CD14-positive monocyte (primary cell): ENCODE results near the gene HOXD10. TPM values are rescaled to one million over a fixed set of nuclear protein-coding genes. Genes with fewer than 3 reads are reported as not detected.

ENCODE experiments used
- DNase-seq, 3 donors: peaks; one replicate each; pipeline ENCODE4 v3.0.0-alpha.2; 2011 to 2022
- H2AFZ ChIP-seq: 2 replicates; pipeline ENCODE4 v1.6.0; 2012; ENCODE audit warnings: mild to moderate bottlenecking, low read depth, low read length, inconsistent platforms; ENCODE audit not compliant: insufficient read depth, poor library complexity, severe bottlenecking
- H3K27ac ChIP-seq, 2 donors: 1 replicate in 1 of 2; 2 replicates in 1 of 2; pipeline ENCODE4 v1.5.1; 2012 to 2013; ENCODE audit warnings: low read length in 2 of 2, control low read depth in 1 of 2, inconsistent platforms in 1 of 2, low read depth in 1 of 2, mild to moderate bottlenecking in 1 of 2
- H3K27me3 ChIP-seq, 2 donors: one replicate each; pipeline versions ENCODE4 v1.6.0 to v1.6.1; 2011 to 2013; ENCODE audit warnings: low read length in 2 of 2; ENCODE audit not compliant: control insufficient read depth in 2 of 2, insufficient read depth in 2 of 2
- H3K36me3 ChIP-seq, 2 donors: replicated peaks in 1 of 2; 1 replicate in 1 of 2; 2 replicates in 1 of 2; pipeline versions ENCODE4 v1.5.1 to v1.6.1; 2012 to 2013; ENCODE audit warnings: low read length in 2 of 2, control low read depth in 1 of 2, inconsistent platforms in 1 of 2, mild to moderate bottlenecking in 1 of 2; ENCODE audit not compliant: insufficient read depth in 2 of 2, control insufficient read depth in 1 of 2
- H3K4me1 ChIP-seq, 2 donors: 1 replicate in 1 of 2; 2 replicates in 1 of 2; pipeline versions ENCODE4 v1.5.1 to v1.6.1; 2012 to 2013; ENCODE audit warnings: low read length in 2 of 2, control low read depth in 1 of 2, inconsistent platforms in 1 of 2, mild to moderate bottlenecking in 1 of 2, moderate library complexity in 1 of 2; ENCODE audit not compliant: insufficient read depth in 2 of 2, control insufficient read depth in 1 of 2
- H3K4me2 ChIP-seq: replicated peaks from 2 replicates; pipeline ENCODE3; 2012; ENCODE audit warnings: low read length, moderate library complexity, mild to moderate bottlenecking; ENCODE audit not compliant: poor library complexity, severe bottlenecking; ENCODE audit errors: extremely low read depth
- H3K4me3 ChIP-seq, 3 experiments: fragments of 200-600 bp in 1 of 3; sonication (generic) in 1 of 3; replicated peaks in 1 of 3; 1 replicate in 2 of 3; 2 replicates in 1 of 3; pipeline ENCODE4 v1.5.1; 2011 to 2013; ENCODE audit warnings: low read length in 3 of 3, mild to moderate bottlenecking in 3 of 3, control low read depth in 2 of 3, low read depth in 2 of 3, inconsistent platforms in 1 of 3, moderate library complexity in 1 of 3
- H3K79me2 ChIP-seq: 2 replicates; pipeline ENCODE4 v1.6.0; 2012; ENCODE audit warnings: mild to moderate bottlenecking, control low read depth, inconsistent platforms, low read length, moderate library complexity; ENCODE audit not compliant: insufficient read depth
- H3K9ac ChIP-seq: 2 replicates; pipeline ENCODE4 v1.6.0; 2017; ENCODE audit warnings: low read length, mild to moderate bottlenecking; ENCODE audit not compliant: insufficient read depth, poor library complexity, severe bottlenecking
- H3K9me3 ChIP-seq, 2 donors: replicated peaks in 1 of 2; 1 replicate in 1 of 2; 2 replicates in 1 of 2; pipeline versions ENCODE4 v1.5.1 to v1.6.1; 2012 to 2013; ENCODE audit warnings: low read length in 2 of 2, control low read depth in 1 of 2; ENCODE audit not compliant: control insufficient read depth in 1 of 2, insufficient read depth in 1 of 2
- H4K20me1 ChIP-seq: 2 replicates; pipeline ENCODE4 v1.6.0; 2012; ENCODE audit warnings: mild to moderate bottlenecking, low read length, control low read depth, moderate library complexity; ENCODE audit not compliant: insufficient read depth
- H3K27ac Mint-ChIP-seq, 7 donors: one replicate each; pipeline ENCODE4 v1.8.0; 2020; ENCODE audit warnings: mild to moderate bottlenecking in 7 of 7, mixed read lengths in 7 of 7, moderate library complexity in 6 of 7, inconsistent platforms in 2 of 7
- H3K27me3 Mint-ChIP-seq, 3 donors: one replicate each; pipeline ENCODE4 v1.8.0; 2021 to 2022; ENCODE audit warnings: low read depth in 3 of 3, mild to moderate bottlenecking in 3 of 3, mixed read lengths in 3 of 3, moderate library complexity in 3 of 3, inconsistent platforms in 1 of 3
- H3K36me3 Mint-ChIP-seq, 2 donors: one replicate each; pipeline ENCODE4 v1.8.0; 2020; ENCODE audit warnings: mixed read lengths in 2 of 2, inconsistent platforms in 1 of 2, mild to moderate bottlenecking in 1 of 2
- H3K4me1 Mint-ChIP-seq: one replicate; pipeline ENCODE4 v1.8.0; 2020; ENCODE audit warnings: mild to moderate bottlenecking, mixed read lengths
- H3K4me3 Mint-ChIP-seq, 2 donors: one replicate each; pipeline ENCODE4 v1.8.0; 2020; ENCODE audit warnings: mild to moderate bottlenecking in 2 of 2, mixed read lengths in 2 of 2, moderate library complexity in 1 of 2
- H3K9me3 Mint-ChIP-seq, 7 donors: one replicate each; pipeline ENCODE4 v1.8.0; 2020 to 2022; ENCODE audit warnings: mixed read lengths in 7 of 7, mild to moderate bottlenecking in 6 of 7, moderate library complexity in 6 of 7, inconsistent platforms in 2 of 7
- CTCF ChIP-seq: fragments of 200-600 bp; IDR thresholded peaks from one replicate; pipeline ENCODE4 v1.8.0; 2022; ENCODE audit warnings: antibody characterized with exemption, mild to moderate bottlenecking
- whole genome bisulfite sequencing: methylation state at CpG from one replicate; pipeline ENCODE4 v1.1.5; 2013; ENCODE audit warnings: missing lambda C conversion rate; ENCODE audit not compliant: insufficient coverage; 5-methylcytosine and 5-hydroxymethylcytosine counted together
- intact Hi-C, 2 donors: fragments of 100-400 bp; cut with micrococcal nuclease; formaldehyde crosslinking; loops; one replicate each; pipeline versions ENCODE4 v1.15.0 to v1.15.1; 2023
- polyA plus RNA-seq, 3 donors: library from polyadenylated mRNA; depleted of rRNA in 1 of 3; unstranded in 2 of 3; stranded (reverse) in 1 of 3; fragments of 300-500 nt in 2 of 3; fragments of >200 nt in 1 of 3; fragmentation: Illumina TruSeq in 2 of 3; gene quantifications; 1 replicate in 2 of 3; 2 replicates in 1 of 3; pipeline ENCODE4 v1.2.3, GENCODE V29; 2012 to 2021

HOXD10 gene
- polyA plus RNA-seq, 3 donors, result not detected

GRCh38 chr2:176161825-176162626 lies 45.4 kb downstream of the HOXD10 start:
- H3K36me3 Mint-ChIP-seq, result peaks cover 0 to 8% of the 10 kb centered on the region in 2 donors
- H3K9me3 Mint-ChIP-seq, result peaks cover 0 to 60% (median 27%) of the 10 kb centered on the region in 7 donors
- no peak overlapping the region for H3K4me3 ChIP-seq
- no peaks in the 10 kb centered on the region for H4K20me1 ChIP-seq
- H3K27me3 ChIP-seq, result peaks cover 86 to 100% of the 10 kb centered on the region in 2 donors
- WGBS, result 5% methylated on average over 15 of the region's 22 CpGs
- H3K4me3 Mint-ChIP-seq, result peak overlapping the region in 1 of 2 donors; percentile 70
- no peaks in the 10 kb centered on the region for H3K79me2 ChIP-seq
- intact Hi-C loops, result no loop called here
- no peaks in the 10 kb centered on the region for H3K36me3 ChIP-seq
- DNase-seq, result no peak
- H3K4me1 ChIP-seq, result no peaks in the 10 kb centered on the region
- H3K4me1 Mint-ChIP-seq, result peaks cover 9% of the 10 kb centered on the region
- TF ChIP-seq CTCF, result no peak
- no peak overlapping the region for H2AFZ ChIP-seq
- H3K9ac ChIP-seq, result no peak overlapping the region
- peaks cover 97 to 100% (median 100%) of the 10 kb centered on the region in 3 donors for H3K27me3 Mint-ChIP-seq
- no peak overlapping the region for H3K27ac Mint-ChIP-seq
- no peak overlapping the region for H3K4me2 ChIP-seq
- H3K27ac ChIP-seq, result no peak overlapping the region
- H3K9me3 ChIP-seq, result peaks cover 4 to 53% of the 10 kb centered on the region in 2 donors

GRCh38 chr2:176162911-176163671 lies 46.5 kb downstream of the HOXD10 start:
- no peak for TF ChIP-seq CTCF
- H2AFZ ChIP-seq, result no peak overlapping the region
- Mint-ChIP-seq H3K36me3 (peaks cover 0 to 8% of the 10 kb centered on the region in 2 donors), H3K27me3 (peaks cover 99 to 100% (median 100%) of the 10 kb centered on the region in 3 donors), H3K9me3 (peaks cover 0 to 52% (median 31%) of the 10 kb centered on the region in 7 donors), H3K27ac (no peak overlapping the region), H3K4me1 (peaks cover 8% of the 10 kb centered on the region), H3K4me3 (peak overlapping the region in 1 of 2 donors; percentile 54)
- WGBS, result 8% methylated on average over 24 of the region's 29 CpGs
- no peaks in the 10 kb centered on the region for H3K79me2 ChIP-seq
- no peaks in the 10 kb centered on the region for H4K20me1 ChIP-seq
- no peak overlapping the region for H3K4me2 ChIP-seq
- no peak overlapping the region for H3K27ac ChIP-seq
- no peaks in the 10 kb centered on the region for H3K4me1 ChIP-seq
- intact Hi-C loops, result no loop called here
- peaks cover 86 to 100% of the 10 kb centered on the region in 2 donors for H3K27me3 ChIP-seq
- no peaks in the 10 kb centered on the region for H3K36me3 ChIP-seq
- H3K9ac ChIP-seq, result no peak overlapping the region
- no peak for DNase-seq
- no peak overlapping the region for H3K4me3 ChIP-seq
- H3K9me3 ChIP-seq, result peaks cover 4 to 50% of the 10 kb centered on the region in 2 donors
